Panc1 (cell line): ENCODE results near the gene MAML3. TPM values are rescaled to one million over a fixed set of nuclear protein-coding genes. Genes with fewer than 3 reads are reported as not detected.

Experiments
- ATAC-seq: fragments of 200-7000 bp; cut with Tn5 transposase; 2 replicates; pipeline ENCODE4 v1.9.1; 2020; ENCODE audit warnings: mild to moderate bottlenecking, moderate library complexity
- BruUV-seq: library from RNA; stranded (reverse); fragments of 400-500 nt; replicated peaks from 2 replicates; lab custom pipeline; 2021; lab: Mats Ljungman, UMichigan
- CTCF ChIA-PET: fragments of 300-600 bp; sonication (Branson Sonifier 250); formaldehyde crosslinking; loops from one replicate; lab custom pipeline; 2022; ENCODE audit warnings: antibody characterized with exemption; lab: Charles Lee
- POLR2A ChIA-PET: fragments of 300-600 bp; sonication (Branson Sonifier 250); formaldehyde crosslinking; loops from one replicate; lab custom pipeline; 2022; ENCODE audit warnings: antibody characterized with exemption; lab: Charles Lee
- DNase-seq: peaks from one replicate; pipeline ENCODE4 v3.0.0-alpha.2; 2010; ENCODE audit warnings: low read depth, low spot score
- H3K27ac ChIP-seq: 2 replicates; pipeline ENCODE4 v1.5.1; 2011; ENCODE audit warnings: mild to moderate bottlenecking, low read length, inconsistent platforms
- H3K27me3 ChIP-seq: fragments of 200-500 bp; sonication (Bioruptor generic); 2 replicates; pipeline ENCODE4 v1.6.0; 2014; ENCODE audit warnings: low read length, inconsistent platforms; ENCODE audit not compliant: control insufficient read depth, insufficient read depth
- H3K36me3 ChIP-seq: fragments of 200-500 bp; sonication (Bioruptor generic); 2 replicates; pipeline ENCODE4 v1.5.1; 2014; ENCODE audit warnings: inconsistent platforms, mild to moderate bottlenecking, low read length, moderate library complexity; ENCODE audit not compliant: control insufficient read depth, insufficient read depth
- H3K4me1 ChIP-seq: 2 replicates; pipeline ENCODE4 v1.5.1; 2011; ENCODE audit warnings: inconsistent platforms, mild to moderate bottlenecking, low read length, moderate library complexity; ENCODE audit not compliant: control insufficient read depth, insufficient read depth
- H3K4me3 ChIP-seq, 2 experiments: 2 replicates each; pipeline ENCODE4 v1.5.1; 2011 to 2012; ENCODE audit warnings: low read depth in 2 of 2, low read length in 2 of 2, mild to moderate bottlenecking in 2 of 2, inconsistent platforms in 1 of 2, moderate library complexity in 1 of 2
- H3K9me3 ChIP-seq: fragments of 200-500 bp; sonication (Bioruptor generic); 2 replicates; pipeline ENCODE4 v1.5.1; 2014; ENCODE audit warnings: low read depth, mild to moderate bottlenecking, inconsistent platforms, low read length, moderate library complexity; ENCODE audit not compliant: control insufficient read depth, insufficient read depth
- CTCF ChIP-seq: fragments of 450-650 bp; IDR thresholded peaks from 2 replicates; pipeline ENCODE4 v1.5.1; 2017; ENCODE audit warnings: mild to moderate bottlenecking
- POLR2AphosphoS5 ChIP-seq: IDR thresholded peaks from 2 replicates; pipeline ENCODE4 v1.6.1; 2012; ENCODE audit warnings: mild to moderate bottlenecking, low read depth, low read length, moderate library complexity
- REST ChIP-seq, 2 experiments: IDR thresholded peaks; 2 replicates each; pipeline ENCODE4 v1.6.1; 2011 to 2012; ENCODE audit warnings: low read depth in 2 of 2, control low read depth in 1 of 2, low read length in 1 of 2, mild to moderate bottlenecking in 1 of 2, moderate library complexity in 1 of 2; ENCODE audit not compliant: insufficient read depth in 1 of 2
- SIN3A ChIP-seq: IDR thresholded peaks from 2 replicates; pipeline ENCODE4 v1.6.1; 2012; ENCODE audit warnings: low read depth, mild to moderate bottlenecking, low read length, moderate library complexity, borderline replicate concordance; ENCODE audit not compliant: insufficient read depth
- TCF7L2 ChIP-seq: IDR thresholded peaks from 2 replicates; pipeline ENCODE4 v1.6.1; 2011; ENCODE audit warnings: mild to moderate bottlenecking, low read depth, low read length, inconsistent platforms
- in situ Hi-C: cut with HindIII; loops from 2 replicates; pipeline ENCODE4 v1.10.0; 2016; ENCODE audit warnings: low sequenced_read_pairs, low pct_unique_long_range_greater_than_20kb
- intact Hi-C: fragments of 100-400 bp; cut with micrococcal nuclease; formaldehyde crosslinking; loops from one replicate; pipeline ENCODE4 v1.10.0; 2022; ENCODE audit not compliant: unreplicated experiment
- total RNA-seq: library from RNA; stranded (reverse); gene quantifications from one replicate; pipeline ENCODE4 v1.2.1, GENCODE V29; 2021; ENCODE audit not compliant: unreplicated experiment

MAML3 gene
- total RNA-seq, 1 experiment from 2014 or later = 7.7 TPM

- intact Hi-C loops (no loop called here), in situ Hi-C loops (no loop called here)
- TF ChIP-seq CTCF = no peak
- no peak for TF ChIP-seq TCF7L2
- H3K4me1 ChIP-seq = no peaks in the 10 kb centered on the region
- DNase-seq (no peak), ATAC-seq (no peak)
- no TSS peak for BruUV-seq
- POLR2A ChIA-PET = no interaction called here
- H3K27me3 ChIP-seq = no peaks in the 10 kb centered on the region
- H3K4me3 ChIP-seq = no peak overlapping the region
- H3K36me3 ChIP-seq = no peaks in the 10 kb centered on the region
- no peak overlapping the region for H3K27ac ChIP-seq
- CTCF ChIA-PET = no interaction called here
- H3K9me3 ChIP-seq = no peaks in the 10 kb centered on the region
These were observed 481.3 kb downstream of the MAML3 start for GRCh38 chr4:139672732-139673131.

GRCh38 chr4:139672215-139672614 lies 481.8 kb downstream of the MAML3 start:
- POLR2A ChIA-PET = no interaction called here
- H3K4me1 ChIP-seq = no peaks in the 10 kb centered on the region
- H3K27ac ChIP-seq = no peak overlapping the region
- in situ Hi-C loops (no loop called here), intact Hi-C loops (no loop called here)
- BruUV-seq = no TSS peak
- ATAC-seq (no peak), DNase-seq (no peak)
- H3K9me3 ChIP-seq = no peaks in the 10 kb centered on the region
- H3K27me3 ChIP-seq = no peaks in the 10 kb centered on the region
- CTCF ChIA-PET = no interaction called here
- no peaks in the 10 kb centered on the region for H3K36me3 ChIP-seq
- TF ChIP-seq CTCF (no peak), REST (IDR thresholded peaks at IDR 0.05; ENCODE audit: insufficient read depth in 1 of 2, low read depth in 2 of 2, low read length in 1 of 2) (no peak), TCF7L2 (no peak), SIN3A (no peak), POLR2AphosphoS5 (no peak)
- H3K4me3 ChIP-seq = no peak overlapping the region

GRCh38 chr4:139670775-139671174 lies 483.2 kb downstream of the MAML3 start:
- no peak for ATAC-seq

More at GRCh38 chr4:139670775-139671174, 483.2 kb downstream of the MAML3 start:
- CTCF ChIA-PET = no interaction called here
- in situ Hi-C loops = no loop called here
- no peak for DNase-seq
- Histone ChIP-seq H3K27ac (no peak overlapping the region), H3K27me3 (no peaks in the 10 kb centered on the region), H3K9me3 (no peaks in the 10 kb centered on the region), H3K4me1 (peaks cover 4% of the 10 kb centered on the region; the same call in 1 of the 2 replicates), H3K36me3 (no peaks in the 10 kb centered on the region), H3K4me3 (no peak overlapping the region)
- intact Hi-C loops = no loop called here
- no TSS peak for BruUV-seq
- TF ChIP-seq TCF7L2 (no peak), REST (IDR thresholded peaks at IDR 0.05; ENCODE audit: insufficient read depth in 1 of 2, low read depth in 2 of 2, low read length in 1 of 2) (no peak), POLR2AphosphoS5 (no peak), SIN3A (no peak), CTCF (no peak)
- POLR2A ChIA-PET = no interaction called here
